ENCODE results near the gene ZNF497. TPM values are rescaled to one million over a fixed set of nuclear protein-coding genes. Genes with fewer than 3 reads are reported as not detected.

ZNF497 gene
- total and polyA plus RNA-seq, 12 donors = 0.20 to 8.1 (median 1.6) TPM

- Histone ChIP-seq H3K27ac (no peak within 1 kb of the TSS), H3K9me3 (replicated peaks in 1 of 3) (no peaks in the 10 kb centered on the region), H3K36me3 (replicated peaks in 1 of 2) (peaks cover 0 to 44% of the 10 kb centered on the region in 2 donors), H3K27me3 (peaks cover 4% of the 10 kb centered on the region), H3K4me3 (no peak within 1 kb of the TSS), H3K4me1 (replicated peaks in 1 of 2) (peaks cover 1 to 7% of the 10 kb centered on the region in 2 donors)
- TF ChIP-seq CTCF (IDR thresholded peaks at IDR 0.05) (no peak), POLR2A (IDR thresholded peaks at IDR 0.05) (no peak)
- intact Hi-C loops (cut with DNase I) = no loop called here
- WGBS, 4 donors = 35 to 47% (median 42%) methylated on average over 12 to 21 of the region's 21 CpGs
- no peak for DNase-seq
Measured at GRCh38 chr19:58395220-58395978, 32.8 kb upstream of the ZNF497 start, which contains the start of gene RNF225. RNF225 (plus strand) TSS chr19:58395656; CDS start chr19:58396090, 434 bp downstream.

- Histone ChIP-seq H3K27ac (no peak overlapping the region), H3K9me3 (replicated peaks in 1 of 3) (no peaks in the 10 kb centered on the region), H3K4me3 (no peak overlapping the region), H3K27me3 (peaks cover 4% of the 10 kb centered on the region), H3K36me3 (replicated peaks in 1 of 2) (peaks cover 0 to 47% of the 10 kb centered on the region in 2 donors), H3K4me1 (replicated peaks in 1 of 2) (peaks cover 0 to 4% of the 10 kb centered on the region in 2 donors)
- no peak for DNase-seq
- no peak for TF ChIP-seq POLR2A (IDR thresholded peaks at IDR 0.05)
- no peak for TF ChIP-seq CTCF (IDR thresholded peaks at IDR 0.05)
- intact Hi-C loops (cut with DNase I) = no loop called here
- 62 to 93% (median 68%) methylated on average over 2 to 3 of the region's 3 CpGs for WGBS, 4 donors
Measured at GRCh38 chr19:58394821-58395219, 32.3 kb upstream of the ZNF497 start.

GRCh38 chr19:58393725-58394033 lies 31.1 kb upstream of the ZNF497 start:
- H3K9me3 ChIP-seq (replicated peaks in 1 of 3) = no peaks in the 10 kb centered on the region
- TF ChIP-seq CTCF (IDR thresholded peaks at IDR 0.05) = no peak
- TF ChIP-seq POLR2A (IDR thresholded peaks at IDR 0.05) = no peak
- WGBS, 4 donors = 84 to 92% (median 87%) methylated on average over 4 of the region's 4 CpGs
- intact Hi-C loops (cut with DNase I) = no loop called here
- H3K27me3 ChIP-seq = peaks cover 4% of the 10 kb centered on the region
- no peak for DNase-seq
- peaks cover 0 to 58% of the 10 kb centered on the region in 2 donors for H3K36me3 ChIP-seq (replicated peaks in 1 of 2)
- no peak overlapping the region for H3K4me3 ChIP-seq
- peaks cover under 1 to 4% of the 10 kb centered on the region in 2 donors for H3K4me1 ChIP-seq (replicated peaks in 1 of 2)
- no peak overlapping the region for H3K27ac ChIP-seq

GRCh38 chr19:58392945-58393724 lies 30.6 kb upstream of the ZNF497 start:
- Histone ChIP-seq H3K27ac (no peak overlapping the region), H3K4me1 (replicated peaks in 1 of 2) (peaks cover 5 to 6% of the 10 kb centered on the region in 2 donors), H3K4me3 (no peak overlapping the region), H3K9me3 (replicated peaks in 1 of 3) (no peaks in the 10 kb centered on the region), H3K36me3 (replicated peaks in 1 of 2) (peaks cover 0 to 58% of the 10 kb centered on the region in 2 donors), H3K27me3 (peaks cover 4% of the 10 kb centered on the region)
- 87 to 94% (median 91%) methylated on average over 17 to 26 of the region's 26 CpGs for WGBS, 4 donors
- intact Hi-C loops (cut with DNase I) = no loop called here
- DNase-seq = no peak
- TF ChIP-seq POLR2A (IDR thresholded peaks at IDR 0.05) (no peak), CTCF (IDR thresholded peaks at IDR 0.05) (no peak)

All from adrenal gland (tissue), 12 donors.